Measurements from ENCODE around the gene USHBP1.
"Not testable (repeated sequence)": the region's sequence is repeated elsewhere in the genome, so short reads cannot be mapped to it uniquely, and the experiment has no call there.

USHBP1 gene

DNA sequence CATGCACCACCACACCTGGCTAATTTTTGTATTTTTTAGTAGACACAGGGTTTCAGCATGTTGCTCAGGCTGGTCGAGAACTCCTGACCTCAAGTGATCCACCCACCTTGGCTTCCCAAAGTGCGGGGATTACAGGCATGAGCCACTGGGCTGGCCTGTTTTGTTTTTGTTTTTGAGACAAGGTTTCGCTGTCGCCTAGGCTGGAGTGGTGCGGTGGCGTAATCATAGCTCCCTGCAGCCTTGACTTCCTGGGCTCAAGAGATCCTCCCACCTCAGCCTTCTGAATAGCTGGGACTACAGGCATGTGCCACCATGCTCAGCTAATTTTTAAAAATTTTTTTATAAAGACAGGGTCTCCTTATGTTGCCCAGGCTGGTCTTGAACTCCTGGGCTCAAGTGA is 31.0 kb upstream of the USHBP1 start:
- DNase-seq (ENCODE audit: low read depth in 1 of 2, low spot score in 1 of 2) = not testable (repeated sequence)

DNA sequence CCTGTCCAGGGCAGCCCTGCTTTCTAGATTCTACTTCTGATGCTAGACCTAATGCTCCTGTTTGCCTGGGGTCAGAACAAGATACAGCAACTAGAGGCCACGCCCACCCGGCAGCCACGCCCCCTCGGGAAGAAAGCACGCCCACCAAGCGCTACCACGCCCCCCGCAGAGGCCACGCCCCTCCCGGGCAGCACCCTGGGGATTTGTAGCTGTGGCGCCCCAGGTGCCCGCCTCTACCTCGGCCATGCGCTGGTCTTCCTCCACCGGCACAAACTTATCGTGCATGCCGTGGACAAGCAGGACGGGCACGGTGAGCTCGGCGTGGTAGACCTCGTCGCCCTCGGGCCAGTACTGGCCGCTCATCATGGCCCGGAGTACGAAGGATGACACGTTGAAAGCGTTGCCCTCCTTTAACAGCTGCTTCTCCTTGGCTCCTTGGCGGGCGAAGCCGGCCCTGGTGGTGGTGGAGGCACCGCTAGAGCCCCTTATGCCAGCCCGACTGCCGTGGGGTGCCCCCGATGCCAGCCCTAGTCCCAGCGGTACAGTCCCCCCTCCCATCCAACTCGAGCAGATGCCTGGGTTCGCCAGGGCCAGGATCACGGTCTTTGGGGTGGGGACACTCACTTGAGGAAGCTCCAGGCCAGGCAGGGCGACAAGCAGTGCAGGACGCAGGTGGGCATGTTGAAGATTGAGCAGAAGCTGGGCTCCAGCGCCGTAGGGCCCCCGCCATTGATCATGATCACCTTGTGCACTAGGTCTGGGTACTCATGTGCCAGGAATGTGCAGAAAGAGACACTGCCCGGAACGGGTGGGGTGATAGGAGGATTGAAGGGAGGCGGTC is 29.7 kb upstream of the USHBP1 start:
- DNase-seq (ENCODE audit: low read depth in 1 of 2, low spot score in 1 of 2) = peak in 1 of 2 donors; percentile 28

DNA sequence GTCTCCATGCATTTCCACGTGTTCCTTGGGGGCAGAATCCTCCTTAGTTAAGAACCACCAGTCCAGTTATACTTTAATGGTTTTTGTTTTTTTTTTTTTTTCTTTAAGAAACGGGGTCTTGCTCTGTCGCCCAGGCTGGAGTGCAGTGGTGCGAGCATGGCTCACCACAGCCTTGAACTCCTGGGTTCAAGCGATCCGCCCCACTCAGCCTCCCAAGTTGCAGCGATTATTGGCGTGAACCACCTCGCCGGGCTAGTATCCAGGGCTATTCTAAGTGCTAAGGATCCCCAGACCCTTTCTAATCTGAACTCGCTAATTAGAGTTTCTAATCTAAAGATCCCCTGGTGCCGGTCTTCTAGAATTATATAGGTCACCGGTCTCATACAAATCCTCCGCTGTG is 29.1 kb upstream of the USHBP1 start:
- no peak for DNase-seq (ENCODE audit: low read depth in 1 of 2, low spot score in 1 of 2)

DNA sequence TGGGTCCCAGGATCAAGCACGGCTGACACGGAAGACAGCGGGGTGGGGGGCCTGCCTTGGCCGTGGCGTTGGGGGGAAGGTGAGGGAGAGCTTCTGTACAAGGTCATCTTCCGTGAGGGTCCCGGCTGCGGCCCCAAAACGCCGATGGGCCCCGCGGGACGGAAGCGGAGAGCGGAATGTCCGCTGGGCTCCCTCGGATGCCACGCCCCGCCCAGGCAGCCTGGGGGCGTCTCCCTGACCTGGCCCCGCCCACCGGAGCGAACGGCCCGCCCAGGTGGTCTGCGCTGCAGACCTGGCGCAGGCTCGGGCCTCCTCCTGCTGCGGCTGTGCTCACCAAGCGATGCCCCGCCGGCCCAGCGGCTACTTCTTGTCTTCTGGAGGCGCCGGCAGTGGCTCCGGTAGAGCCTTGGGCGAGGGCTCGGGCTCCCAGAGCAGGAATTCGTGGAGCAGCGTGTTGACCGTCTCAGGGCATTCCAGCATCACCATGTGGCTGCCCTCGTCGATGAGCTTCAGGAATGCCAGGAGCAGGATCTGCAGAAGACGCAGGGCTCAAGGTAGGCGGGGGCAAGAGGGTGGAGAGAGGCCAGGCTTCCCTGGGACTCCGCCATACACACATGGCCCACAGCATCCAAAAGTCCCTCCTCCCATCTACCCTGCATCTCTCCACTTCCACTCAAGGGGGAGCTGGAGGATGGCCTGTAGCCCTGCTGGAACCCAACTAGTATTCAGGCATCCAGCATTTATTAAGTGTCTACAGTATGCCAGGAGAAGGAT is 27.9 kb upstream of the USHBP1 start:
- DNase-seq (ENCODE audit: low read depth in 1 of 2, low spot score in 1 of 2) = peak; percentile 51 to 66

DNA sequence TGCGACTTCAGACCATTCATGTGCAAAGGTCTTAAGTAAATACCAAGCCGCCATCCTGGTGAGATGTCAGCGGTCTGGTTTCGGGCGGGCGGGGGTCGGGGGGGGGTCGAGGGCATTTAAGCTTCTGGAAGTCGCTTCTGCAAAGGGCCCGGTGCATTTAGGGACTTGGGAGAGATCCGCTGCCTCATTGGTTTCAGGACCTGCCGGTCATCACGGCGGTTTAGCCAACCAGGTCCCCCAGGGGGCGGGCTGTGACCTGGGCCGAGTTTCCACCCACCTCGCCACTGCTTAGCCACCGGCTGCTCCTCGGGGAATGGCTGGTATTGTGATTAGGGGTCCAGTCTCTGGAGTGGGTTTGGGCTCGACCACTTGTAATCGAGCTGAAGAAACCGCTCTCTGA is 24.9 kb upstream of the USHBP1 start:
- no peak for DNase-seq (ENCODE audit: low read depth in 1 of 2, low spot score in 1 of 2)

DNA sequence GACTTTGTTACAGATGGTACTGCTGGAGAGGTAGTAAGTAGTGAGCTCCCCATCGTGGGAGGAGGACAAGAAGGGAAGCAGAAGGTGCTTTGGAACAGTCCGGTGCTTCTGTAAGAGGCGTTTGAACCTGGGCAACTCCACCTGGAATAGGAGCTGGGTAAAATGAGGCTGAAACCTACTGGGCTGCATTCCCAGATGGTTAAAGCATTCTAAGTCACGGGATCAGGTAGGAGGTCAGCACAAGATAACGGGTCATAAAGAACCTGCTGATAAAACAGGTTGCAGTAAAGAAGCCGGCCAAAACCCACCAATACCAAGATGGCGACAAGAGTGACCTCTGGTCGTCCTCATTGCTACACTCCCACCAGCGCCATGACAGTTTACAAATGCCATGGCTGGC is 22.2 kb upstream of the USHBP1 start:
- no peak for DNase-seq (ENCODE audit: low read depth in 1 of 2, low spot score in 1 of 2)

DNA sequence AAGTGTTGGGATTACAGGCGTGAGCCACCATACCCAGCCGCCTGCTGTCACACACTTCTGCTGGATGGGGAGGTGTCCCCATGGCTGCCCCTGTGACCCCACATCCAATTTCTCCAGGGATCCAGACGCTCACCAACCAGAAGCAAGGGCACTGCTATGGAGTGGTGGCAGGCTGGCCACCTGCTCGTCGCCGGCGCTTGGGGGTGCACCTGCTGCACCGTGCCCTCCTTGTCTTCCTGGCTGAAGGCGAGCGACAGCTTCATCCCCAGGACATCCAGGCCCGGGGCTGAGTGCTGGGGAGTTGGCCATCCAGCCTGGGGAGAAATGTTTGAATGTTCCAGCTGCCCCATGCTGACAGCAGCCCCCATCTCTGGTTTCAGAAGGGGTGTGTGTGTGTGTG is 21.7 kb upstream of the USHBP1 start:
- DNase-seq (ENCODE audit: low read depth in 1 of 2, low spot score in 1 of 2) = no peak

DNA sequence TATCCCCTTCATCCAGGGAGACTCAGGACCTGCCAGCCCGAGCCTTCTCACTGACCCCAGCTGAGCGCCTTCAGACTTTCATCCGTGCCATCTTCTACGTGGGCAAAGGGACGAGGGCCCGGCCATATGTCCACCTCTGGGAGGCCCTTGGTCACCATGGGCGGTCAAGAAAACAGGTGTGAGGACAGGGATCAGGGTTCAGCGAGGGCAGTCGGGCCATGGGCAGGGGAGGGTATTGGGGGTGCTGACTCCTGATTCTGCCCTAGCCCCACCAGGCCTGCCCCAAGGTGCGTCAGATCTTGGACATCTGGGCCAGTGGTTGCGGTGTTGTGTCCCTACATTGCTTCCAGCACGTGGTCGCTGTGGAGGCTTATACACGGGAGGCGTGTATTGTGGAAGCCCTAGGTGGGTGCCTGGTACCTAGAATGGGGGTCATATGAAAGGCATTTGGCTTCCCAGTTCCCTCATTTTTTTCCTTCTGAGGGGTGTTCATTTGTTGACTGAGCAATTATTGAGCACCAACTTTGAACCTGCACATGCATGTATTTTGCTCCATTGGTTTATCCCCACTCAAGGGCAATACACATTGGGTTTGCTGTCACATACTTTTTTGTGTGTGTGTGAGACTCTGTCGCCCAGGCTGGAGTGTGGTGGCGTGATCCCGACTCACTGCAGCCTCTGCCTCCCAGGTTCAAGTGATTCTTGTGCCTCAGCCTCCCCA is 21.0 kb upstream of the USHBP1 start:
- DNase-seq (ENCODE audit: low read depth in 1 of 2, low spot score in 1 of 2) = no peak

DNA sequence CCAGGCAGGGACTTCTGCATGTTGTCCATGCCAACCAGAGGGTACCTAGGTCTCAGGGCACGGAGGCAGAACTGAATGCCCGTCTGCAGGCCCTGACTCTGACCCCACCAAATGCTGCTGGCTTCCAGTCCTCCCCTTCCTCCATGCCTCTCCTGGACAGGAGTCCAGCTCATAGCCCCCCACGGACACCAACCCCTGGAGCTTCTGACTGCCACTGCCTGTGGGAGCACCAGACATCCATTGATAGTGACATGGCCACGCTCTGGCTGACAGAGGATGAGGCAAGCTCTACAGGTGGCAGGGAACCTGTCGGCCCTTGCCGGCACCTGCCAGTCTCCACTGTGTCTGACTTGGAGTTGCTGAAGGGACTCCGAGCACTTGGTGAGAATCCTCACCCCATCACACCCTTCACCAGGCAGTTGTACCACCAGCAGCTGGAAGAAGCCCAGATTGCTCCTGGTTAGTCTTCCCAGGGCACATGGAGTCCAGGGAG is 19.0 kb upstream of the USHBP1 start:
- no peak for DNase-seq (ENCODE audit: low read depth in 1 of 2, low spot score in 1 of 2)

DNA sequence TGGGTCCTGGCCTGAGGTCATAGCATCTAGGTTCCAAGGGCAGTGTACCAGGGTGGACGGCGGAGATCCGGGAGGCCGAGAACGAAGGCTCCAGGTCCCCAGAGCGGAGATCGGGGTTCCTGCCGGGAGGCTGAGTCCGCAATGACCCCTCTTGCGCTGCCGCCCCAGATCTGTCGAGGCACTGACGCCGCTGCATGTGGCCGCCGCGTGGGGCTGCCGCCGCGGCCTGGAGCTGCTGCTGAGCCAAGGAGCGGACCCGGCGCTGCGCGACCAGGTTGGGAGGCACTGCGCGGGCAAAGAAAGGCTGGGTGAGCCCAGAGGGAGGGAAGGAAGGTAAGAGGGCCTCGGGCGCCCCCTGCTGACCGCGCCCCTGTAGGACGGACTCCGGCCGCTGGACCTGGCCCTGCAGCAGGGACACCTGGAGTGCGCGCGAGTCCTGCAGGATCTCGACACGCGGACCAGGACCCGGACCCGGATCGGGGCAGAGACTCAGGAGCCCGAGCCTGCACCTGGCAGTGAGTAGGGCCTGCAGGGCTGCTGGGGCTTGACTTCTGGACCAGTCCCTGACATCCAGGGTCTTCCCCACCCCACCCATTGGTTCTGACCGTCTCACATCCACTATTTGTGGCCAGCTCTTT is 18.1 kb upstream of the USHBP1 start:
- DNase-seq (ENCODE audit: low read depth in 1 of 2, low spot score in 1 of 2) = peak; percentile 69 to 71

DNA sequence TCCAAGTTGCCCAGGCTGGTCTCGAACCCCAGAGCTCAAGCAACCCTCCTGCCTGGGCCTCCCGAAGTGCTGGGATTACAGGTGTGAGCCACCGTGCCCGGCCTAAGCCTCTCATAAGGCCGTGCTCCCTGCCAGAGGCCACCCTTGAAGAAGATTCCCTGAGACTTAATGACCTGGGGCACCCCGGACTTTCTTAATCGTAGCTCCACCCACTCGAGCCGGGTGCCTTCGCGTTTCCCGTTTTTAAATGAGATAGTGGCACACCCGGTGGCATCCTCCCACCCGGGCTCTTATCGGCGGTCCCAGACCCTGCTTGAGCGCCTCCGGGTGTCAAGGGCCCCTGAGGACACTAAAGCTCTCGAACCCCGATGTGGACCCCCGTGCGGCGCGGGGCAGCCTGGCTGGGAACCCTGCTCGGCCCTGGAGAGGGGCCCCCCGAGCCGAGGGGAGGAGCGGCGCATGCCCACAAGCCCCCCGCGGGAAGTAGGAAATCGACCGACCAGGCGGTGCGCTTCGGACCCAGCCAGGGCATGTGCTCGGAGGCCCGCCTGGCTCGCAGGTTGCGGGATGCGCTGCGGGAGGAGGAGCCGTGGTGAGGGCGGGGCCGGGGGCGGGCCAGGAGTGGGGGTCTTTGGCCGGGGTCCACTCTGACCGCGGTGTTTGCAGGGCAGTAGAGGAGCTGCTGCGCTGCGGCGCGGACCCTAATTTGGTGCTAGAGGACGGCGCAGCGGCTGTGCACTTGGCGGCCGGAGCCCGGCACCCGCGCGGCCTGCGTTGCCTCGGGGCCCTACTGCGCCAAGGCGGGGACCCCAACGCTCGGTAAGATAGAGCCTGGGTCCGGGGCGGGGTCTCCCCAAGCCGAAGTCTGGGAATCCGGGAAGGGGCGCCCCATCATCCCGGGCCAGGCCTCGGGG is 17.1 kb upstream of the USHBP1 start, which contains the start of gene ANKLE1:
TSS of gene ANKLE1 (plus strand) at position 511 of the 914 bp plus-strand sequence. CDS start at position 531, 20 bp downstream.
- no peak for DNase-seq (ENCODE audit: low read depth in 1 of 2, low spot score in 1 of 2)

DNA sequence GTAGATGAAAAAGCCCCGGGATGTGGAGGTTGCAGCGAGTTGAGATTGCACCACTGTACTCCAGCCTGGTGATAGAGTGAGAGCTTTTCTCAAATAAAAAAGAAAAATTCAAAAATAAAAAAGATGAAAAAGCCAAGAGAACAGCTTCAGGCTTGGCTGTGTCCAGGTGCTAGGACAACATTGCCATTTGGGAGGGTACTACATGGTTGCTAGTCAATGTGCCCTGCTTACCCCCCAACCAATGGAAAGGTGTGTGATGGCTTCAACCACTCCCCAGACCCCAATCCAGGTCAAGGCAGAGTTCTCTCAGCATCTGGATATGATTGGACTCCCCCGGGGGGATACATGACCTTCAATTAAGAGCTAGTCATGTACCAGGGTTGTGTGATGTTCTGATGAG is 14.9 kb upstream of the USHBP1 start:
- DNase-seq (ENCODE audit: low read depth in 1 of 2, low spot score in 1 of 2) = no peak

DNA sequence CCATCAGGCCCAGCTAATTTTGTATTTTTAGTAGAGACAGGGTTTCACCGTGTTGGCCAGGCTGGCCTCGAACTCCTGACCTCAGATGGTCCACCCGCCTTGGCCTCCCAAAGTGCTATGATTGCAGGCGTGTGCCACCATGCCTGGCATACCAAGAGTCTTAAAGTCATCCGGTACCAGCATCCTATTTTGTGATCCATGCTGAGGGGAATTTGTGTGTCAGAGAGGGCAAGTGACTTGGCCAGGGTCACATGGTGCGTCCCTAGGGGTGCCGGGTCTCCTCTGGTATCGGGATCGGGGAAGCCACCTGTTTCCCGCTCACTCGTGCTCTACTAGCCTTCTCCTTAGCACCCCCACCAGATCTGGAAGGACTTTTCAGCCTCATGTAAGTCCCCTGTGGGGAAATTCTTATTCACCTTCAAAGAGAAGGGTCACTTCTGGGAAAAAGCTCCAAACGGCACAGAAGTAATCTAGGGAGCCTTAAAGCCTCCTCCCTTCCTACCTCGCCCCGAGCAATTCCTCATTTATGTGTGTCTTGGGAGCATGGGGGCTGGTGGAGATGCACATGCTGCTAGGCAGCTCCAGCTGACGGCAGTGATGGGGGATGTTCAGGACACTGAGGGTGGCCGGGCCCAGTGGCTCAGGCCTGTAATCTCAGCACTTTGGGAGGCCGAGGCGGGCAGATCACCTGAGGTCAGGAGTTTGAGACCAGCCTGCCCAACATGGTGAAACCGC is 11.1 kb upstream of the USHBP1 start:
- no peak for DNase-seq (ENCODE audit: low read depth in 1 of 2, low spot score in 1 of 2)

DNA sequence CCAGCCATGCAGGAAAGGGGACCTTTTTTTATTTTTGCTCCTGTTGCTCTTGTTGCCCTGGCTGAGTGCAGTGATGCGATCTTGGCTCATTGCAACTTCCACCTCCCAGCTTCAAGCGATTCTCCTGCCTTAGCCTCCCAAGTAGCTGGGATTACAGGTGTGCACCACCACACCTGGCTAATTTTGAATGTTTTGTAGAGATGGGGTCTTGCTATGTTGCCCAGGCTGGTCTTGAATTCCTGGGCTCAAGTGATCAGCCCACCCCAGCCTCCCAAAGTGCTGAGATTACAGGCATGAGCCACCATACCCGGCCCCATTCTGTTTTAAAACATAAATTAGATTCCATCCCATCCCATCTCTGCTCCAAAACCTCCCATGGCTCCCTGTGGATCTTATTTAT is 10.3 kb upstream of the USHBP1 start:
- DNase-seq (ENCODE audit: low read depth in 1 of 2, low spot score in 1 of 2) = not testable (repeated sequence)

DNA sequence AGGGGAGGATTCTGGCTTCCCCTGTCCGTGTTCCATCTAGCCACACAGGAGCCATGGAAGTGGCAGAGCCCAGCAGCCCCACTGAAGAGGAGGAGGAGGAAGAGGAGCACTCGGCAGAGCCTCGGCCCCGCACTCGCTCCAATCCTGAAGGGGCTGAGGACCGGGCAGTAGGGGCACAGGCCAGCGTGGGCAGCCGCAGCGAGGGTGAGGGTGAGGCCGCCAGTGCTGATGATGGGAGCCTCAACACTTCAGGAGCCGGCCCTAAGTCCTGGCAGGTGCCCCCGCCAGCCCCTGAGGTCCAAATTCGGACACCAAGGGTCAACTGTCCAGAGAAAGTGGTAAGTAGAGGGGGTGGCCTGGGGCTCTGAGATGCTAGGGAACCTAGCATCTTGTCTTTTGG is 4.2 kb upstream of the USHBP1 start:
- no peak for DNase-seq (ENCODE audit: low read depth in 1 of 2, low spot score in 1 of 2)

DNA sequence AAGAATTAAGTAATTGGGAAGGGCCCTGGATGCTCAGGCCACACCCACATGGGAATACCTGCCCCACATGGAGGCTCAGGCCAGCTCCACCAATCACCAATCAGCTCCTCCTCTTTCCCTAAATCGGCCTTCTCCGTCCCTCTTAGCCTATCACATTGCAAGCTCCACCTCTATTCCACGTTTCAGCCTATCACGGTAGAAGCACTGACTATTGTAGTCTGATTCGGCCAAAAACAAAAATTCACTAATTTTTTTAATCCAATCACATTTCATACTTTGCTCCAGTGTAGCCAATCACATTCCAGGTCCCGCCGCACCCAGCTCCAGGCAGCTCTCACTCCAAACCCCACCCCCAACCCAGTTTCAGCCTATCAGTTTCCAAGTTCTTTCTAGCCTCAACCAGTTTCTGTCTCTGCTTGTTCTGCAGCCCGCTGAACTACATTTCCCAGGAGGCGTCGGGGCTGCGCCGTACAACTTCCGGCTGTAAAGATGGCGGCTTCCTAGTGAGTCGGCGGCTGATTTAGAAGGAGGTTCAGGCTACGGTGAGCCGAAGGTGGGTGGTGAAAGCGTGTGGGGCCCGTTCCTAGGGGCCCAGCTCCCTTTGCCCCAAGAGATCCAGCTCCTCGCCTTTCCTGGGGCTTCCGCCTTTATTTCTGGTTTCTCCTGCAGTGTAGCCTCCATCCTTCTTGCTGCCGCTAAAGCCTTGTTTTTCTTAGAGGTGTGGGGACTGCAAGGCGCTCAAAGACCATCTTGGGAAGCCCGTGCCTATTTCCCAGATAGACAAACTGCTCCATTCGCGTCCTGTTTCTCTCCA is 2.6 kb upstream of the USHBP1 start, which contains the start of gene BABAM1:
TSS of gene BABAM1 (plus strand) at position 469 of the 814 bp plus-strand sequence. CDS start 1,364 bp downstream, outside the sequence.
- DNase-seq (ENCODE audit: low read depth in 1 of 2, low spot score in 1 of 2) = peak; percentile 81 to 91

DNA sequence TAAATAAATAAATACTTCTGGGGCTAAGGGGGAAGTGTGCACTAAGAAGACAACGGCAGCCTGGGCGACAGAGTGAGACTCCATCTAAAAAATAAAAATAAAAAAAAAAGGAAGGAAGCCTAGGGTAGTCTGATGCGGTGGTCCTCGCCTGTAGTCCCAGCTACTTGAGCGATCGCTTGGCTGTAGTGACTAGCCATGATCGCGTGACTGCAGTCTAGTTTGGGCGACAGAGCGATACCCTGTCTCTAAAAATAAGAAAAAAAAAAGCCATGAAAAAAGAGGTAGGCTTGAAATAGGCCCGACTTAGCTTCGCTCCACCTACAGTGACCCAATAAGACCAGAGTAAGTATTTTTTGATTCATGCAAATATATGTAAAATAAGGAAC is 2.0 kb upstream of the USHBP1 start:
- no peak for DNase-seq (ENCODE audit: low read depth in 1 of 2, low spot score in 1 of 2)

DNA sequence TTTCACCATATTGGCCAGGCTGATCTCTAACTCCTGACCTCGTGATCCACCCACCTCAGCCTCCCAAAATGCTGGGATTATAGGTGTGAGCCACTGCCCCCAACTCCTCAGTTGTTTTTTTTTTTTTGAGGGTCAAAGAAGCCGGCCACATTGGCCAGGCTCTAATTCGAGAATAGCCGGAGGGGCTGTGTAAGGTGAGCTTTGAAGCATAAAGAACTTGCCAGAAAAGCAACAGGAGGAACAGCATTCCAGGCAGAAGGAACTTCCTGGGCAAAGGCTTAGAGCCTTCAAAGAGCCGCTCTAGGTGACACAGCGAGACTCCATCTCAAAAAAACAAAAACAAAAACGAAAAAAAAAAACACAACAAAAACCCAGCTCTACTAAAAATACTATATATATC is 1.5 kb upstream of the USHBP1 start:
- no peak for DNase-seq (ENCODE audit: low read depth in 1 of 2, low spot score in 1 of 2)
